GM23338 (cell line): ENCODE measurements around the gene KIF17. TPM values are rescaled to one million over a fixed set of nuclear protein-coding genes. Genes with fewer than 3 reads are reported as not detected.

Experiments
- ATAC-seq: fragments of 200-7000 bp; cut with Tn5 transposase; 3 replicates; pipeline ENCODE4 v1.9.1; 2020
- DNase-seq: peaks from one replicate; pipeline ENCODE4 v3.0.0-alpha.2; 2015; ENCODE audit warnings: low spot score
- H2AFZ ChIP-seq: fragments of 200-600 bp; sonication (generic); 2 replicates; pipeline ENCODE4 v1.8.0; 2016; ENCODE audit warnings: antibody characterized with exemption, mild to moderate bottlenecking, moderate library complexity
- H3F3A ChIP-seq: fragments of 200-600 bp; sonication (generic); replicated peaks from 2 replicates; pipeline ENCODE4 v1.8.0; 2017; ENCODE audit warnings: antibody characterized with exemption, mixed run types, low read depth
- H3K27ac ChIP-seq: fragments of 200-600 bp; sonication (generic); 2 replicates; pipeline ENCODE4 v1.6.1; 2016; ENCODE audit warnings: low read depth
- H3K27me3 ChIP-seq: fragments of 200-600 bp; sonication (generic); 2 replicates; pipeline ENCODE4 v1.8.0; 2016; ENCODE audit warnings: mild to moderate bottlenecking, mixed run types, moderate library complexity; ENCODE audit not compliant: insufficient read depth
- H3K36me3 ChIP-seq: fragments of 200-600 bp; sonication (generic); 2 replicates; pipeline ENCODE4 v1.8.0; 2016; ENCODE audit warnings: mild to moderate bottlenecking; ENCODE audit not compliant: insufficient read depth
- H3K4me1 ChIP-seq: fragments of 200-600 bp; sonication (generic); 2 replicates; pipeline ENCODE4 v1.8.0; 2016; ENCODE audit warnings: mild to moderate bottlenecking, moderate library complexity; ENCODE audit not compliant: insufficient read depth
- H3K4me2 ChIP-seq: fragments of 200-600 bp; sonication (generic); 2 replicates; pipeline ENCODE4 v1.7.1; 2017; ENCODE audit warnings: mixed run types
- H3K4me3 ChIP-seq: fragments of 200-600 bp; sonication (generic); 2 replicates; pipeline ENCODE4 v1.6.1; 2016; ENCODE audit warnings: mixed run types
- H3K79me2 ChIP-seq: fragments of 200-600 bp; sonication (generic); replicated peaks from 2 replicates; pipeline ENCODE4 v1.8.0; 2017; ENCODE audit warnings: mild to moderate bottlenecking; ENCODE audit not compliant: insufficient read depth
- H3K9me2 ChIP-seq: fragments of 200-600 bp; sonication (generic); 2 replicates; pipeline ENCODE4 v1.8.0; 2017; ENCODE audit not compliant: insufficient read depth
- H4K20me1 ChIP-seq: fragments of 200-600 bp; sonication (generic); replicated peaks from 2 replicates; pipeline ENCODE4 v1.8.0; 2017; ENCODE audit warnings: mild to moderate bottlenecking; ENCODE audit not compliant: insufficient read depth
- H3K27ac Mint-ChIP-seq: 2 replicates; pipeline ENCODE4 v1.8.0; 2020; ENCODE audit warnings: inconsistent platforms, mild to moderate bottlenecking, moderate library complexity, mixed read lengths
- H3K27me3 Mint-ChIP-seq: 3 replicates; pipeline ENCODE4 v1.8.0; 2022; ENCODE audit warnings: low read depth, mild to moderate bottlenecking, moderate library complexity, mixed read lengths, inconsistent platforms; ENCODE audit not compliant: insufficient read depth, poor library complexity
- H3K36me3 Mint-ChIP-seq: 3 replicates; pipeline ENCODE4 v1.8.0; 2021; ENCODE audit warnings: low read depth, mild to moderate bottlenecking, inconsistent platforms, moderate library complexity, mixed read lengths
- H3K4me1 Mint-ChIP-seq: 3 replicates; pipeline ENCODE4 v1.8.0; 2020; ENCODE audit warnings: mild to moderate bottlenecking, inconsistent platforms, mixed read lengths
- H3K4me3 Mint-ChIP-seq: 3 replicates; pipeline ENCODE4 v1.8.0; 2021; ENCODE audit warnings: moderate library complexity, mild to moderate bottlenecking, inconsistent platforms, mixed read lengths
- H3K9me3 Mint-ChIP-seq: 3 replicates; pipeline ENCODE4 v1.8.0; 2020; ENCODE audit warnings: moderate library complexity, mild to moderate bottlenecking, inconsistent platforms, mixed read lengths
- CREB1 ChIP-seq: fragments of 250-450 bp; sonication (Bioruptor Pico); IDR thresholded peaks from 2 replicates; pipeline ENCODE4 v1.5.0; 2020; ENCODE audit warnings: low read depth, mild to moderate bottlenecking, moderate library complexity
- EZH2 ChIP-seq: fragments of 200-600 bp; sonication (generic); IDR thresholded peaks from one replicate; pipeline ENCODE4 v1.8.0; 2017; ENCODE audit warnings: antibody characterized with exemption, mild to moderate bottlenecking, low read depth; ENCODE audit not compliant: unreplicated experiment
- EZH2phosphoT487 ChIP-seq: fragments of 200-600 bp; sonication (generic); IDR thresholded peaks from one replicate; pipeline ENCODE4 v1.8.1; 2018; ENCODE audit warnings: antibody characterized with exemption; ENCODE audit not compliant: unreplicated experiment
- JUNB ChIP-seq: IDR thresholded peaks from one replicate; pipeline ENCODE4 v1.6.1; 2016; ENCODE audit warnings: antibody characterized with exemption; ENCODE audit not compliant: unreplicated experiment
- NANOG ChIP-seq: IDR thresholded peaks from 2 replicates; pipeline ENCODE4 v1.6.1; 2016; ENCODE audit warnings: antibody characterized with exemption, borderline replicate concordance
- POLR2AphosphoS5 ChIP-seq: IDR thresholded peaks from 2 replicates; pipeline ENCODE4 v1.6.1; 2016; ENCODE audit warnings: antibody characterized with exemption, low read depth
- STAT1 ChIP-seq: IDR thresholded peaks from one replicate; pipeline ENCODE4 v1.6.1; 2016; ENCODE audit warnings: antibody characterized with exemption; ENCODE audit not compliant: unreplicated experiment
- ZNF114 ChIP-seq: fragments of 250-450 bp; sonication (Bioruptor Pico); IDR thresholded peaks from 2 replicates; pipeline ENCODE4 v1.5.0; 2020; ENCODE audit warnings: mild to moderate bottlenecking, moderate library complexity
- ZNF331 ChIP-seq: fragments of 250-450 bp; sonication (Bioruptor Pico); IDR thresholded peaks from 2 replicates; pipeline ENCODE4 v1.5.0; 2020; ENCODE audit warnings: low read depth, mild to moderate bottlenecking, moderate library complexity
- polyA plus RNA-seq: library from polyadenylated mRNA; unstranded; fragments of >200 nt; fragmentation: Nextera tagmentation; extraction: Ambion mirVana; gene quantifications from 2 replicates; pipeline ENCODE4 v1.2.1, GENCODE V29; 2016
- total RNA-seq: library from RNA; depleted of rRNA; stranded (reverse); fragments of >200 nt; shearing (Covaris generic); gene quantifications from 2 replicates; pipeline ENCODE4 v1.2.3, GENCODE V29; 2014
- TF ChIP-seq, protein P1 (sequence below), 2 experiments: fragments of 200-600 bp in 1 of 2; sonication (generic) in 1 of 2; conservative IDR thresholded peaks; 2 replicates each; pipeline versions ENCODE4 v1.5.1 to v1.6.1; 2016 to 2017; ENCODE audit warnings: antibody characterized with exemption in 2 of 2, low read depth in 2 of 2, mild to moderate bottlenecking in 2 of 2, moderate library complexity in 1 of 2
- TF ChIP-seq, protein P2 (sequence below): fragments of 250-450 bp; sonication (Bioruptor Pico); IDR thresholded peaks from 2 replicates; pipeline ENCODE4 v1.5.0; 2020; ENCODE audit warnings: mild to moderate bottlenecking, moderate library complexity
- TF ChIP-seq, protein P3 (sequence below): IDR thresholded peaks from one replicate; pipeline ENCODE4 v1.6.1; 2018; ENCODE audit warnings: antibody characterized with exemption; ENCODE audit not compliant: unreplicated experiment
- TF ChIP-seq, protein P4 (sequence below): IDR thresholded peaks from 2 replicates; pipeline ENCODE4 v1.6.1; 2016; ENCODE audit warnings: antibody characterized with exemption

Gene KIF17
- total and polyA plus RNA-seq, 2 experiments from 2014 or later, result 5.9 to 18.6 TPM

DNA sequence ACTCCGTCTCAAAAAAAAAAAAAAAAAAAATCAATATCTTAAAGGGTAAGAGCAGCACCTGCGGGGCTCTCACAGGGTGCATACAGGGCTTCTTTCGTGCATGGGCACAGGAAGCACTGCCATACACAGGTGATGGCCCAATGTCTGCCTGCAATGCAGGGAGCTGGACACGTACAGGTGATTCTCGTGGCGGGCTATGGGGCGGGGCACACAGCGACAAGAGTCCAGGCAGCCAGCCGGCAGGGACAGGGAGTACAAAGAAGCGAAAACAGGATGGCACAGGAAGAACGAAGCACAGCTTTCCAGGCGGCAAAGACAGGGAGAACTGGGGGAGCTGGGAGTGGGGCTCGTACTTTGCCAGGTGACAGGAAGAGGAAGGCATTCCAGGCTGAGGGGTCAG, 1.6 kb downstream of the KIF17 start (continued):
- TF ChIP-seq CREB1 (CRISPR knock-in tag), result no peak
- TF ChIP-seq NANOG, result no peak
- TF ChIP-seq ZNF331 (CRISPR knock-in tag), result no peak
- no peak for TF ChIP-seq STAT1
- TF ChIP-seq JUNB, result no peak

DNA sequence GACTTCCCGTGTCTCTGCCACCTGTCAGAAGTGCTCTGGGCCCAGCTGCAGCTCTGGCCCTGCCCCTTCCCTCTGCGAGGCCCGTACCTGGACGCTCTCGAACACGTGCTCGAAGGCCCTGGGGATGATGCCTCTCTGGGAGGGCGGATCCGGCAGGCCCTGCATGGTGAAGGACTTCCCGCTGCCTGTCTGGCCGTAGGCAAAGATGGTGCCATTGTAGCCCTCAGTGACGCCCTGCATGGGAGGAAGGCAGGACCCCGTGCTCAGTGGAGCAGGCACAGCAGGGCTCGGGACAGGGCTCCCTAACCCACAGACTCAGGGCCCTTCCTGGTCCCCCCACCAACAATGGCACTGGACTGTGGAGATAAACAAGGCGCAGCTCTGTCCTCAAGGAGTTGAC, 2.4 kb downstream of the KIF17 start:
- no peak overlapping the region for H3K27ac Mint-ChIP-seq
- H3K4me3 ChIP-seq, result no peak overlapping the region
- no peak overlapping the region for H3K4me3 Mint-ChIP-seq

More for the DNA sequence above, 2.4 kb downstream of the KIF17 start:
- Histone ChIP-seq H2AFZ (no peak overlapping the region), H3K4me1 (peaks cover 11% of the 10 kb centered on the region), H4K20me1 (no peaks in the 10 kb centered on the region), H3K27ac (no peak overlapping the region), H3K27me3 (peaks cover 17% of the 10 kb centered on the region; the same call in 1 of the 2 replicates), H3K79me2 (0 out of 2 replicates have a peak, but pooled peaks cover 3% of the 10 kb centered on the region), H3F3A (0 out of 2 replicates have a peak, but pooled peaks cover 12% of the 10 kb centered on the region), H3K4me2 (no peak overlapping the region), H3K9me2 (no peaks in the 10 kb centered on the region), H3K36me3 (no peaks in the 10 kb centered on the region)
- Mint-ChIP-seq H3K27me3 (peaks cover 16% of the 10 kb centered on the region), H3K36me3 (peaks cover 6% of the 10 kb centered on the region; the same call in 2 of the 3 replicates), H3K4me1 (peaks cover 9% of the 10 kb centered on the region), H3K9me3 (0 out of 3 replicates have a peak, but pooled peaks cover 4% of the 10 kb centered on the region)
- TF ChIP-seq EZH2 (no peak), ZNF114 (CRISPR knock-in tag) (no peak), JUNB (no peak), NANOG (no peak), STAT1 (no peak), CREB1 (CRISPR knock-in tag) (no peak), ZNF331 (CRISPR knock-in tag) (no peak), EZH2phosphoT487 (no peak), POLR2AphosphoS5 (no peak)
- TF ChIP-seq, protein P1, sequence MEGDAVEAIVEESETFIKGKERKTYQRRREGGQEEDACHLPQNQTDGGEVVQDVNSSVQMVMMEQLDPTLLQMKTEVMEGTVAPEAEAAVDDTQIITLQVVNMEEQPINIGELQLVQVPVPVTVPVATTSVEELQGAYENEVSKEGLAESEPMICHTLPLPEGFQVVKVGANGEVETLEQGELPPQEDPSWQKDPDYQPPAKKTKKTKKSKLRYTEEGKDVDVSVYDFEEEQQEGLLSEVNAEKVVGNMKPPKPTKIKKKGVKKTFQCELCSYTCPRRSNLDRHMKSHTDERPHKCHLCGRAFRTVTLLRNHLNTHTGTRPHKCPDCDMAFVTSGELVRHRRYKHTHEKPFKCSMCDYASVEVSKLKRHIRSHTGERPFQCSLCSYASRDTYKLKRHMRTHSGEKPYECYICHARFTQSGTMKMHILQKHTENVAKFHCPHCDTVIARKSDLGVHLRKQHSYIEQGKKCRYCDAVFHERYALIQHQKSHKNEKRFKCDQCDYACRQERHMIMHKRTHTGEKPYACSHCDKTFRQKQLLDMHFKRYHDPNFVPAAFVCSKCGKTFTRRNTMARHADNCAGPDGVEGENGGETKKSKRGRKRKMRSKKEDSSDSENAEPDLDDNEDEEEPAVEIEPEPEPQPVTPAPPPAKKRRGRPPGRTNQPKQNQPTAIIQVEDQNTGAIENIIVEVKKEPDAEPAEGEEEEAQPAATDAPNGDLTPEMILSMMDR (conservative IDR thresholded peaks at IDR 0.05; ENCODE audit: low read depth in 2 of 2), result no peak
- TF ChIP-seq, protein P2, sequence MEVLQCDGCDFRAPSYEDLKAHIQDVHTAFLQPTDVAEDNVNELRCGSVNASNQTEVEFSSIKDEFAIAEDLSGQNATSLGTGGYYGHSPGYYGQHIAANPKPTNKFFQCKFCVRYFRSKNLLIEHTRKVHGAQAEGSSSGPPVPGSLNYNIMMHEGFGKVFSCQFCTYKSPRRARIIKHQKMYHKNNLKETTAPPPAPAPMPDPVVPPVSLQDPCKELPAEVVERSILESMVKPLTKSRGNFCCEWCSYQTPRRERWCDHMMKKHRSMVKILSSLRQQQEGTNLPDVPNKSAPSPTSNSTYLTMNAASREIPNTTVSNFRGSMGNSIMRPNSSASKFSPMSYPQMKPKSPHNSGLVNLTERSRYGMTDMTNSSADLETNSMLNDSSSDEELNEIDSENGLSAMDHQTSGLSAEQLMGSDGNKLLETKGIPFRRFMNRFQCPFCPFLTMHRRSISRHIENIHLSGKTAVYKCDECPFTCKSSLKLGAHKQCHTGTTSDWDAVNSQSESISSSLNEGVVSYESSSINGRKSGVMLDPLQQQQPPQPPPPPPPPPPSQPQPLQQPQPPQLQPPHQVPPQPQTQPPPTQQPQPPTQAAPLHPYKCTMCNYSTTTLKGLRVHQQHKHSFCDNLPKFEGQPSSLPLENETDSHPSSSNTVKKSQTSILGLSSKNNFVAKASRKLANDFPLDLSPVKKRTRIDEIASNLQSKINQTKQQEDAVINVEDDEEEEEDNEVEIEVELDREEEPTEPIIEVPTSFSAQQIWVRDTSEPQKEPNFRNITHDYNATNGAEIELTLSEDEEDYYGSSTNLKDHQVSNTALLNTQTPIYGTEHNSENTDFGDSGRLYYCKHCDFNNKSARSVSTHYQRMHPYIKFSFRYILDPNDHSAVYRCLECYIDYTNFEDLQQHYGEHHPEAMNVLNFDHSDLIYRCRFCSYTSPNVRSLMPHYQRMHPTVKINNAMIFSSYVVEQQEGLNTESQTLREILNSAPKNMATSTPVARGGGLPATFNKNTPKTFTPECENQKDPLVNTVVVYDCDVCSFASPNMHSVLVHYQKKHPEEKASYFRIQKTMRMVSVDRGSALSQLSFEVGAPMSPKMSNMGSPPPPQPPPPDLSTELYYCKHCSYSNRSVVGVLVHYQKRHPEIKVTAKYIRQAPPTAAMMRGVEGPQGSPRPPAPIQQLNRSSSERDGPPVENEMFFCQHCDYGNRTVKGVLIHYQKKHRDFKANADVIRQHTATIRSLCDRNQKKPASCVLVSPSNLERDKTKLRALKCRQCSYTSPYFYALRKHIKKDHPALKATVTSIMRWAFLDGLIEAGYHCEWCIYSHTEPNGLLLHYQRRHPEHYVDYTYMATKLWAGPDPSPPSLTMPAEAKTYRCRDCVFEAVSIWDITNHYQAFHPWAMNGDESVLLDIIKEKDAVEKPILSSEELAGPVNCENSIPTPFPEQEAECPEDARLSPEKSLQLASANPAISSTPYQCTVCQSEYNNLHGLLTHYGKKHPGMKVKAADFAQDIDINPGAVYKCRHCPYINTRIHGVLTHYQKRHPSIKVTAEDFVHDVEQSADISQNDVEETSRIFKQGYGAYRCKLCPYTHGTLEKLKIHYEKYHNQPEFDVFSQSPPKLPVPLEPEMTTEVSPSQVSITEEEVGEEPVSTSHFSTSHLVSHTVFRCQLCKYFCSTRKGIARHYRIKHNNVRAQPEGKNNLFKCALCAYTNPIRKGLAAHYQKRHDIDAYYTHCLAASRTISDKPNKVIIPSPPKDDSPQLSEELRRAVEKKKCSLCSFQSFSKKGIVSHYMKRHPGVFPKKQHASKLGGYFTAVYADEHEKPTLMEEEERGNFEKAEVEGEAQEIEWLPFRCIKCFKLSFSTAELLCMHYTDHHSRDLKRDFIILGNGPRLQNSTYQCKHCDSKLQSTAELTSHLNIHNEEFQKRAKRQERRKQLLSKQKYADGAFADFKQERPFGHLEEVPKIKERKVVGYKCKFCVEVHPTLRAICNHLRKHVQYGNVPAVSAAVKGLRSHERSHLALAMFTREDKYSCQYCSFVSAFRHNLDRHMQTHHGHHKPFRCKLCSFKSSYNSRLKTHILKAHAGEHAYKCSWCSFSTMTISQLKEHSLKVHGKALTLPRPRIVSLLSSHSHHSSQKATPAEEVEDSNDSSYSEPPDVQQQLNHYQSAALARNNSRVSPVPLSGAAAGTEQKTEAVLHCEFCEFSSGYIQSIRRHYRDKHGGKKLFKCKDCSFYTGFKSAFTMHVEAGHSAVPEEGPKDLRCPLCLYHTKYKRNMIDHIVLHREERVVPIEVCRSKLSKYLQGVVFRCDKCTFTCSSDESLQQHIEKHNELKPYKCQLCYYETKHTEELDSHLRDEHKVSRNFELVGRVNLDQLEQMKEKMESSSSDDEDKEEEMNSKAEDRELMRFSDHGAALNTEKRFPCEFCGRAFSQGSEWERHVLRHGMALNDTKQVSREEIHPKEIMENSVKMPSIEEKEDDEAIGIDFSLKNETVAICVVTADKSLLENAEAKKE (CRISPR knock-in tag), result no peak
- TF ChIP-seq, protein P3, sequence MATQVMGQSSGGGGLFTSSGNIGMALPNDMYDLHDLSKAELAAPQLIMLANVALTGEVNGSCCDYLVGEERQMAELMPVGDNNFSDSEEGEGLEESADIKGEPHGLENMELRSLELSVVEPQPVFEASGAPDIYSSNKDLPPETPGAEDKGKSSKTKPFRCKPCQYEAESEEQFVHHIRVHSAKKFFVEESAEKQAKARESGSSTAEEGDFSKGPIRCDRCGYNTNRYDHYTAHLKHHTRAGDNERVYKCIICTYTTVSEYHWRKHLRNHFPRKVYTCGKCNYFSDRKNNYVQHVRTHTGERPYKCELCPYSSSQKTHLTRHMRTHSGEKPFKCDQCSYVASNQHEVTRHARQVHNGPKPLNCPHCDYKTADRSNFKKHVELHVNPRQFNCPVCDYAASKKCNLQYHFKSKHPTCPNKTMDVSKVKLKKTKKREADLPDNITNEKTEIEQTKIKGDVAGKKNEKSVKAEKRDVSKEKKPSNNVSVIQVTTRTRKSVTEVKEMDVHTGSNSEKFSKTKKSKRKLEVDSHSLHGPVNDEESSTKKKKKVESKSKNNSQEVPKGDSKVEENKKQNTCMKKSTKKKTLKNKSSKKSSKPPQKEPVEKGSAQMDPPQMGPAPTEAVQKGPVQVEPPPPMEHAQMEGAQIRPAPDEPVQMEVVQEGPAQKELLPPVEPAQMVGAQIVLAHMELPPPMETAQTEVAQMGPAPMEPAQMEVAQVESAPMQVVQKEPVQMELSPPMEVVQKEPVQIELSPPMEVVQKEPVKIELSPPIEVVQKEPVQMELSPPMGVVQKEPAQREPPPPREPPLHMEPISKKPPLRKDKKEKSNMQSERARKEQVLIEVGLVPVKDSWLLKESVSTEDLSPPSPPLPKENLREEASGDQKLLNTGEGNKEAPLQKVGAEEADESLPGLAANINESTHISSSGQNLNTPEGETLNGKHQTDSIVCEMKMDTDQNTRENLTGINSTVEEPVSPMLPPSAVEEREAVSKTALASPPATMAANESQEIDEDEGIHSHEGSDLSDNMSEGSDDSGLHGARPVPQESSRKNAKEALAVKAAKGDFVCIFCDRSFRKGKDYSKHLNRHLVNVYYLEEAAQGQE, result no peak
- TF ChIP-seq, protein P4, sequence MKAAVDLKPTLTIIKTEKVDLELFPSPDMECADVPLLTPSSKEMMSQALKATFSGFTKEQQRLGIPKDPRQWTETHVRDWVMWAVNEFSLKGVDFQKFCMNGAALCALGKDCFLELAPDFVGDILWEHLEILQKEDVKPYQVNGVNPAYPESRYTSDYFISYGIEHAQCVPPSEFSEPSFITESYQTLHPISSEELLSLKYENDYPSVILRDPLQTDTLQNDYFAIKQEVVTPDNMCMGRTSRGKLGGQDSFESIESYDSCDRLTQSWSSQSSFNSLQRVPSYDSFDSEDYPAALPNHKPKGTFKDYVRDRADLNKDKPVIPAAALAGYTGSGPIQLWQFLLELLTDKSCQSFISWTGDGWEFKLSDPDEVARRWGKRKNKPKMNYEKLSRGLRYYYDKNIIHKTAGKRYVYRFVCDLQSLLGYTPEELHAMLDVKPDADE, result no peak
- DNase-seq (no peak), ATAC-seq (no peak)
